ENCODE results near the gene BHLHE40.

Gene BHLHE40

DNA sequence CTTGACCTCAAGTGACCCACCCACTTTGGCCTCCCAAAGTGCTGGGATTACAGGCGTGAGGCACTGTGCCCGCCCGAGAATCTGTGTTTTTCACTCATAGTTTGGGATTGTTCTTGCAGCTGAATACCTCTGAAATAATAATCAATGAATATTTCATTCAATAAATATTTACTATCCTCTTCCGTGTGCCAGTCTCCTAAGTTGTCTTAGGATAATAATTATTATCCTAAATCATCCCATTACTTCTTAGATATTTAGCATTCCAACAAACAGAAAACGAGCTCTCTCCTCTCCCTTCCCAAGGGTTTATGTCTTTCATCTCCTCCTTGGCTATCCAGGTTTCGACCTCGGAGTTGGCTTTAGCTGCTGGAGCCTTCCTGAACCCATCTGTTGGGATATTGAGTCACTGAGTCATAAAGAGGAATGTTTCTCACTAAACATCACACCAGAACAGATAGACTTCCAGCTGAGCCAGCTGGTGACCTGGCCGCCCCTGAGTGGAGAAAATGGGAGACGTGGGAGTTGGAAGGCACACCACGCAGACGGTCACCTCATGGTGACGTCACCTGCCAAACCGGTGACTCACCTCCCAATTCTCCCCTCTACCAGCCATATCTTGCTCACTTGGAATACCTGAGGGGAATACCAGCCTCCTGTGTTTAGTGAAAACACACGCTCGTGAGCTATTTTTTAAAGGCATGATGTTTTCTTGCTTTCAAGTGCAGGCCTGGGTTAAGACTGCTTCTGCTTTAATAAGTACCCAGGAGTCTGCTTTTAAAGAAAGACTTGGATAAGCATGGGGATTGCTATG, 43.9 kb downstream of the BHLHE40 start:
- Histone ChIP-seq H3K79me2 (ENCODE audit: insufficient read depth, low read length) (no peaks in the 10 kb centered on the region), H3K4me2 (ENCODE audit: low read depth, low read length, poor library complexity, severe bottlenecking) (no peak overlapping the region), H3K4me3 (ENCODE audit: insufficient read depth, low read length, poor library complexity, severe bottlenecking) (no peak overlapping the region), H3K27me3 (ENCODE audit: low read length) (no peaks in the 10 kb centered on the region), H3K9ac (ENCODE audit: low read length) (no peak overlapping the region), H3K27ac (ENCODE audit: low read depth, low read length) (no peak overlapping the region), H3F3A (ENCODE audit: insufficient read depth) (no peaks in the 10 kb centered on the region), H3K9me3 (ENCODE audit: insufficient read depth, low read length) (no peaks in the 10 kb centered on the region), H4K20me1 (ENCODE audit: low read depth, low read length) (no peaks in the 10 kb centered on the region), H2AFZ (ENCODE audit: low read depth, low read length, severe bottlenecking) (no peak overlapping the region), H3K9me2 (replicated peaks; ENCODE audit: insufficient read depth, low read length) (no peaks in the 10 kb centered on the region), H3K36me3 (ENCODE audit: low read length) (no peaks in the 10 kb centered on the region)
- TF ChIP-seq CTCF (IDR thresholded peaks at IDR 0.05; ENCODE audit: insufficient read depth, low read length, poor library complexity, severe bottlenecking) (no peak), EZH2phosphoT487 (conservative IDR thresholded peaks at IDR 0.05; ENCODE audit: low read length) (no peak)

DNA sequence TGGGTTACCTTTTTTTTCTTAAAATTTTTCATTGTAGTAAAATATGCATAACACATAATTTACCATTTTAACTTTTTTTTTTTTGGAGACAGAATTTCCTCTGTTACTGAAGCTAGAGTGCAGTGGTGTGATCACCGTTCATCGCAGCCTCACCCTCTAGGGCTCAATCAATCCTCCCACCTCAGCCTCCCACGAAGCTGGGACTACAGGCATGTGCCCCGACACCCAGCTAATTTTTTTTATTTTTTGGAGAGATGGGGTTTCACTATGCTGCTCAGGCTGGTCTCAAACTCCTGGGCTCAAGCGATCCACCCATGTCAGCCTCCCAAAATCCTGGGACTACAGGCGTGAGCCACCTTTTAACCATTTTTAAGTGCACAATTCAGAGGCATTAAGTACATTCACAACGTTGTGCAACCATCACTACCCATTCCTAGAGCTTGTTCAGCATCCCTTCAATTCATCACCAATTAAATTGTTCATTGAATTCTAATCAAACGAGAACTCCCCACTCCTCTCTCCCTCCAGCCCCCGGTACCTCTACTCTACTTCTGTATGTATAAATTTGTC, 44.6 kb downstream of the BHLHE40 start:
- Histone ChIP-seq H3K27ac (ENCODE audit: low read depth, low read length) (no peak overlapping the region), H3K79me2 (ENCODE audit: insufficient read depth, low read length) (no peaks in the 10 kb centered on the region), H3K27me3 (ENCODE audit: low read length) (no peaks in the 10 kb centered on the region), H2AFZ (ENCODE audit: low read depth, low read length, severe bottlenecking) (no peak overlapping the region), H3F3A (ENCODE audit: insufficient read depth) (no peaks in the 10 kb centered on the region), H3K9ac (ENCODE audit: low read length) (no peak overlapping the region), H3K36me3 (ENCODE audit: low read length) (no peaks in the 10 kb centered on the region), H3K4me2 (ENCODE audit: low read depth, low read length, poor library complexity, severe bottlenecking) (no peak overlapping the region), H3K9me3 (ENCODE audit: insufficient read depth, low read length) (no peaks in the 10 kb centered on the region), H4K20me1 (ENCODE audit: low read depth, low read length) (no peaks in the 10 kb centered on the region), H3K4me3 (ENCODE audit: insufficient read depth, low read length, poor library complexity, severe bottlenecking) (no peak overlapping the region), H3K9me2 (replicated peaks; ENCODE audit: insufficient read depth, low read length) (no peaks in the 10 kb centered on the region)
- TF ChIP-seq EZH2phosphoT487 (conservative IDR thresholded peaks at IDR 0.05; ENCODE audit: low read length), result no peak
- TF ChIP-seq CTCF (IDR thresholded peaks at IDR 0.05; ENCODE audit: insufficient read depth, low read length, poor library complexity, severe bottlenecking), result no peak

GRCh38 chr3:5026046-5026362, 46.8 kb downstream of the BHLHE40 start:
- H3K4me3 ChIP-seq (ENCODE audit: insufficient read depth, low read length, poor library complexity, severe bottlenecking), result no peak overlapping the region
- no peak overlapping the region for H2AFZ ChIP-seq (ENCODE audit: low read depth, low read length, severe bottlenecking)
- H3K9me2 ChIP-seq (replicated peaks; ENCODE audit: insufficient read depth, low read length), result no peaks in the 10 kb centered on the region
- H3F3A ChIP-seq (ENCODE audit: insufficient read depth), result no peaks in the 10 kb centered on the region
- no peaks in the 10 kb centered on the region for H3K79me2 ChIP-seq (ENCODE audit: insufficient read depth, low read length)
- no peaks in the 10 kb centered on the region for H3K9me3 ChIP-seq (ENCODE audit: insufficient read depth, low read length)
- no peak overlapping the region for H3K4me2 ChIP-seq (ENCODE audit: low read depth, low read length, poor library complexity, severe bottlenecking)
- TF ChIP-seq CTCF (IDR thresholded peaks at IDR 0.05; ENCODE audit: insufficient read depth, low read length, poor library complexity, severe bottlenecking) (no peak), EZH2phosphoT487 (conservative IDR thresholded peaks at IDR 0.05; ENCODE audit: low read length) (no peak)
- no peaks in the 10 kb centered on the region for H3K36me3 ChIP-seq (ENCODE audit: low read length)
- H3K9ac ChIP-seq (ENCODE audit: low read length), result no peak overlapping the region
- H3K27me3 ChIP-seq (ENCODE audit: low read length), result no peaks in the 10 kb centered on the region
- no peak overlapping the region for H3K27ac ChIP-seq (ENCODE audit: low read depth, low read length)
- H4K20me1 ChIP-seq (ENCODE audit: low read depth, low read length), result no peaks in the 10 kb centered on the region
